HG03175 (cell line): ENCODE results near the gene CHAF1B.

Experiments used
- ATAC-seq: cut with Tn5 transposase; IDR thresholded peaks from one replicate; pipeline ENCODE4 v1.9.1; 2021; ENCODE audit warnings: mild to moderate bottlenecking, moderate library complexity; ENCODE audit not compliant: unreplicated experiment

CHAF1B gene

GRCh38 chr21:36425286-36425685 lies 40.1 kb downstream of the CHAF1B start:
- no peak for ATAC-seq

GRCh38 chr21:36427502-36427901 lies 42.3 kb downstream of the CHAF1B start:
- ATAC-seq = no peak

- ATAC-seq = no peak
Measured at GRCh38 chr21:36428761-36429432, 43.7 kb downstream of the CHAF1B start.

DNA sequence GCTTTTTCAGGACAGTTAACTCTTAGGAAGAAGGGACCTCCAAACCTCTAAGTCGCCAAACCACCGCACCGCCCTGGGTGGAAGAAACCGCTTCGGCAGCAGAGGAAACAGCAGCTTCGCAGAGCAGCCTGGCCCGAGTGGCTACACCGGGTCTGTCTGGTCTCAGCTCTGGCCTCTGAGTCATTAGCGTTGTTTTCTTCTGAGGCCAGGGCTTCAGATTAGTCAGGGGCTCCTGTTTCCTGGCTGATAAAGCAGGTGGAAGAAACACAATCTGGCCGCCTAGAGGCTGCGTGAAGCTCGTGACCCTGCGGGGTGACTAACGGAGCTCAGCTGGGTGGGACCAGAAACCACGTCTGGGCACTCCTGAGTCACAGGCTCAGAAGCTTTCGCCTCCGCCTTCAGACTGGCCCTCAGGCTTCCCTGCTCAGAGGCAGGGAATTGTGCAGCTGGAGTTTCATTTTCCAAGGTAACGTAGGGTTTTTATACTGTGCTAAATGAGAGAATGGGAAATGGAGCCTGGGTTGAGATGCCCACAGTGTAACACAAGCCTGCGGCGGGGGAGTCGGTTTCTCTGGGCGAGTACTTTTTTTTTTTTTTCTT lies 44.9 kb downstream of the CHAF1B start:
- peak; percentile 88 for ATAC-seq

- no peak for ATAC-seq
Measured at GRCh38 chr21:36430841-36431240, 45.6 kb downstream of the CHAF1B start.

- ATAC-seq = no peak
Measured at GRCh38 chr21:36431252-36431651, 46.1 kb downstream of the CHAF1B start.

GRCh38 chr21:36433059-36433709 lies 48.0 kb downstream of the CHAF1B start:
- ATAC-seq = no peak

DNA sequence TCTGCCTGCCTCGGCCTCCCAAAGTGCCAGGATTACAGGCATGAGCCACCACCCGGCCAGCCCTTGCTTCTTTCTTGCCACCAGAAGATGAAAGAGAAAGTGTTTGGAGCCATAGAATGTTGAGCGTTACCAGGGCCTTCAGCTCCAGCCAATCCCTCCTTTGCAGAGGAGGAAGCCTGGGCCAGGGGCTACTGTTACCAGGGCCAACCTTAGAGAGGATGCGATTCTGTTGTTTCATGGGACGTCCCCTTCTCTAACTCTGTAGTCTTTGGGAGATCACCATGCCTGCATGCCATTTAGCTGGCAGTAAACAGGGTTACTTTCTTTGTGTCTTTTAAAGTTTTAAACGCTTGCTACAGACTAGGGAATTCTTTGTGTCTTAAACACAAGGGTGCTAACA lies 49.0 kb downstream of the CHAF1B start:
- no peak for ATAC-seq

GRCh38 chr21:36436829-36437744 lies 51.9 kb downstream of the CHAF1B start:
- ATAC-seq = no peak

DNA sequence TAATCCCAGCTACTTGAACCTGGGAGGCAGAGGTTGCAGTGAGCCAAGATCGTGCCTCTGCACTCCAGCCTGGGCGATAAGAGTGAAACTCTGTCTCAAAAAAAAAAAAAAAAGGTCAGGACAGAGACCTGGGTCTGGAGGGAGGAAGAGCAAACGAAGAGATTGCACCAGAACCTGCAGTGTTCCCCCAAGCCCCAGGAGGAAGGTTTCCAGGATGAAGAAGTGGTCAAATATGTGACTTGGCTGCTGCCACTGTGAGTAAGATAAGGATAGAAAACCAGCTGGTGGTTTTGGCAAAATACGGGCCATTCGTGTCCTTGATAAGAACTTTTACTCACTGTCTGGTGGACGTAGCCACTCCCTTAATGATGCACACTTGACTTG lies 52.5 kb downstream of the CHAF1B start:
- ATAC-seq = no peak

GRCh38 chr21:36441715-36442114 lies 56.5 kb downstream of the CHAF1B start:
- no peak for ATAC-seq

DNA sequence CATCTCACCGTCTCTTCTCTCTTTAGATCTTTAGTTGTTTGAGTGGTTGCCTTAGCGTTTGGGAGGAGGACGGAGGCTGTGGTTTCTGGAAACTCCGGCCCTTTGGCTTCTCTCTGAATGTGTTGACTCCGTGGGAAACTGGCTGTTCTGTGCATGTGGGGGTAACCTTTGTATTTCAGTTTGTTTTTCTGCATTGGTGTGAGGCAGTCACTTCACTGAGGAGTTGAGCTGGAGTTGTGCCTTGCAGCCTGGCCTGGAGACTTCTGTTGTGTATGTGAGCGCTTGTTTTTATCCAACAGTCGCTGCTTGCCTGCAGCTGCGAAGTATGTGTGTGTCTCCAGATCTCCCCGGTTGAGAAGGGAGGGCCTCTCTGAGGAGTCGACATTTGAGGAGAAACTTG lies 61.1 kb downstream of the CHAF1B start:
- ATAC-seq = no peak

DNA sequence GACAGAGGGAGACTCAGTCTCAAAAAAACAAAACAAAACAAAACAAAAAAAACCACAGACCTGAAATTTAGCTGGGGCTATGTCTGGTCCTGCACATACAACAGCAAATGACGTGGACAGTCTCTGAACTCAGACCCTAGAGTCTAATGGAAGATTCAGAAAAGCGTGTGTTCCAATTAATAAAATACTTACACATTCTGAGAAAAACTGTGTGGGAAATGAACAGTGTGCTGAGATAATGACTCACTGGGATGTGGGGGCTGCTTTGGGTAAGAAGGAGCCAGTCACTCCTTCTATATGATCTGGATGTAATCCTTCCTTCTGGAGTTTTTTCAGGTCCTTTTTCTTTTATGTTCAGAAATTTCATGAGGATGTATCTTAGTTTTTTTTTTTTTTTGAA lies 65.3 kb downstream of the CHAF1B start:
- no peak for ATAC-seq

DNA sequence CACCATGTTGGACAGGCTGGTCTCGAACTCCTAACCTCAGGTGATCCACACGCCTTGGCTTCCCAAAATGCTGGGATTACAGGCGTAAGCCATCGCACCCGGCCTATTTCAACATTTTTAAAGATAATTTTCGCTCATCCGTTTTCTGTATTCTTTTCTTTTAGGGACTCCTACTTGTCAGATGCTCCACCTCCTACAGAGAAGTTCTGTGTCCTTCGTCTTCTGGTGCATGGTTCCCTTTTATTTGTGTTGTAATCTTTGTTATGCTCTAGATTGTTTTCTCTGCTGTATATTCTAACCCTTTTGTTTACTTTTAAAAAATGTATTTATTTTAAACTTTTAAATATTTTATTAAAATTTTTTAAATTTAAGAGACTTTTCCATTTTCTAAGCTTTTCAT lies 66.3 kb downstream of the CHAF1B start:
- ATAC-seq = no peak

DNA sequence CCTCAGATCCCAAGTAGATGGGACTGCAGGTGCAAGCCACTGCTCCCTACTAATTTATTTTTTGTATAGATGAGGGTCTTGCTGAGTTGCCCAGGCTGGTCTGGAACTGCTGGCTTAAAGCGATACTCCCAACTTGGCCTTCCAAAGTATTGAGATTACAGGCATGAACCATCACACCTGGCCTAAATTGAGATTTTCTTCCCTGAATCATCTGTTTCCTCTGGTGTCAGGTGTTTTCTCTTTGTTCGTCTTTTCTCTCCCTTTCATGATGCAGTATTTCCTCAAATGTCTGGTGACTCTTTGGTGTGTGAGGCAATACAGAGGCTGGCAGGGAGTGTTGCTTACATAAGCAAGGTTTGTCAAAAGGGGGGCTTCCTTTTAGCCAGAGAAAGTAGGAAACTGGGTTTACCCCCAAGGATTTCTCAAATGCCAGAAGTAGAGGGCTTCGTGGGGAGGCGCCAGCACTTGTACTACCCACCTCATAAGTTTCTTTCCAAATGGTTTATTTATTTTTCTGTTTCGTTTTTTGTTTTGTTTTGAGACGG lies 67.2 kb downstream of the CHAF1B start:
- no peak for ATAC-seq

DNA sequence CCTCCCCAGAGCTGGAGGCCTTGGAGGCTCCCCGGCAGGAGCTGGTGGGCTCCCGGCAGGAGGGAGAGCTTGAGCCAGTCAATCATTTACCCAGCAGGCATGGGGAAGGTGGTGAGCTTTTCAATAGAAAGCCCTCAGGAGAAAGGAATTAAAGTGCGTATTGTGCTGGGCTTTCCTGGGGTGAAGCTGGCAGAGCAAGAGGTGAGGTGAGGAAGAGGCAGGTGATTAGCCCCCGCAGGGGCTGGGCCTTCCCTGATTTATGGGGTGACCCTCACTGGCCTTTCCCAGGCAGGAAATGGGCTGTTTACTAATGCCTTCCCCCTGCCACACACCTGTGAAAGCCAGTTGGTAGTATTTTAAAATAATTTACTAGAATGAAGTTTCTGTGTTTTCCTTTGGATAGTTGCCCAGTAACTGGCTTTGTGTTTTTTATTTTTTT lies 68.9 kb downstream of the CHAF1B start:
- ATAC-seq = no peak

DNA sequence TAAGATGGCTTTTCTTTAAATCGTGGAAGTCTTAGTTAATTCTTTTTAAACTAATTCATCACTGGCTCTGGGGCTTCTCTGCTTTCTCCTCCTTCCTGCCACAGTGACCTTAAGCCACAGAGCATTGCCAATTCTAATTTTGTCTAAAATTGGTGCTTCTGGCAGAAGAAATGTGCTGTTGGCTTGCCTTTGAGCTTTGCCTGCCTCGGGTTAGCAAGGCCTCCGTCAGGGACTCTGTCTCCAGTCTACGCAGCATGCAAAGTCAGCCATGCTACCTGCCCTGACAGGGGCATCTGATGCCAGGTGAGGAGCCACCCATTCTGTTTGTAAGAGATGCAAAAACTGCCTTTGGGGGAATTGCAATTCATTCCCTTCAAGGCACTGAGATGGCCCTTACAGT lies 69.5 kb downstream of the CHAF1B start:
- ATAC-seq = no peak

DNA sequence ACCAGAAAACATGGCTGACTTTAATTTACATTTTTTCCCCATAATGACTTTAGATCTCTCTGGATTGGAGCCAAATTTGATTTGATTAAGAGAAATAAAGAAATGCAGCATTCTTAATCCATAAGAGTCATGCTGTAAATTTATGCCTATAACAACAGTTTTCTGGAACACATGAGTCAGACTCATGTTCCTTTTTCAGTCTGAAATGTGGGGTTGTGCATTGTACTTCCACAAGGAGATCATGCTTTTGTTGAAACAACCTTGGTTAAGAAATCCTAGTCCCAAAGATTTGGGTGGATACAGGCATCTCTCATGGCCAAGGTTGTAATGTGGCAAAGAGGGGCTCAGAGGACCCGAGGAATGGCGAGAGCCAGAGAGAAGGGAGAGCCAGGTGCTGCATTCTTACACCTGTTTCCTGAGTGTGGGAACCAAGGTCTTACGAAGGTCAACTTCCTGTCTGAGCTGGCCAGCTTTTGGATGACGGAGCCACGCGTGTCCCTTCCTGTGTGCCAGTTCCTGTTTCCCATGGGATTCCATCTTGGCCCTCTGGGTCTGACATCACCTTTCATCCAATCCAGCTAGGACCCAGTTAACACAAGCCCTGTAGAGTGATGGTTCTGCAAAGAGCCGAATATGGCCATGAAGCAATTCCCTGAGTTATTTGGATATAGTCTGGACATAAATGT lies 71.7 kb downstream of the CHAF1B start:
- ATAC-seq = no peak

DNA sequence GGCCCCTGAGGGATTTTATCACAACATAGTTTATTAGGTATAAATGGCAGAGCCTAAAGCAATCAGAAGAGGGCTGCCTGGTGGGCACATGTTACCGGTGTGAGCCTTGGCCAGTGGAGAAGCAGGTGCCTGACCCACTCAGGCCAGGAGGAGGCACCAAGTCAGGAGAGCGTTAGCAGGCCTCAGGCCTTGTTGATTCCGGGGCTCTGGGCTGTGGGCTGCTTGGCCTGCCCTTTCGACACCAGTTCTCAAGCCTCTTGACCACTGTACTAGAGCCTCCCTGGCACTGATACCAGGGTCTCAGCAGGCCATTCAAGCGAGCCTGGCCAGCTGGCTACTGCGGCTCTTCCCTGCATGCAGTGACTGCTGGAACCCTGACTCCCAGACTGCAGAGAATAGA lies 73.9 kb downstream of the CHAF1B start:
- ATAC-seq = no peak

- ATAC-seq = no peak
Measured at GRCh38 chr21:36460866-36461265, 75.7 kb downstream of the CHAF1B start.
